Gastrocnemius medialis (tissue), 4 donors: ENCODE results near the gene CCL7. TPM values are rescaled to one million over a fixed set of nuclear protein-coding genes. Genes with fewer than 3 reads are reported as not detected.

ENCODE experiments used
- ATAC-seq, 2 donors: fragments of 150-250 bp; one replicate each; pipeline ENCODE4 v1.9.1; 2016
- DNase-seq, 2 donors: peaks; one replicate each; pipeline ENCODE4 v3.0.0-alpha.2; 2019
- H3K27ac ChIP-seq, 4 donors: fragments of 200-600 bp; sonication (generic); 1 replicate in 1 of 4; 2 replicates in 3 of 4; pipeline ENCODE4 v1.5.1; 2016 to 2018; ENCODE audit warnings: mild to moderate bottlenecking in 2 of 4, moderate library complexity in 1 of 4
- H3K27me3 ChIP-seq, 3 donors: fragments of 200-600 bp; sonication (generic) in 2 of 3; 1 replicate in 1 of 3; 2 replicates in 2 of 3; pipeline versions ENCODE4 v1.5.1 to v1.6.0; 2016 to 2019; ENCODE audit warnings: mild to moderate bottlenecking in 1 of 3, moderate library complexity in 1 of 3
- H3K36me3 ChIP-seq, 2 donors: fragments of 200-600 bp; sonication (generic) in 1 of 2; one replicate each; pipeline ENCODE4 v1.5.1; 2017 to 2018
- H3K4me1 ChIP-seq, 2 donors: fragments of 200-600 bp; sonication (generic) in 1 of 2; one replicate each; pipeline ENCODE4 v1.5.1; 2016 to 2017; ENCODE audit warnings: mild to moderate bottlenecking in 2 of 2
- H3K4me3 ChIP-seq, 4 donors: fragments of 200-600 bp; sonication (generic) in 3 of 4; 1 replicate in 1 of 4; 2 replicates in 3 of 4; pipeline ENCODE4 v1.5.1; 2016 to 2019; ENCODE audit warnings: mild to moderate bottlenecking in 2 of 4
- H3K9me3 ChIP-seq, 3 donors: fragments of 200-600 bp; sonication (generic) in 2 of 3; 1 replicate in 1 of 3; 2 replicates in 2 of 3; pipeline ENCODE4 v1.5.1; 2016 to 2019
- POLR2A ChIP-seq, 2 donors: fragments of 450-650 bp; IDR thresholded peaks; one replicate each; pipeline ENCODE4 v1.6.1; 2017; ENCODE audit warnings: antibody characterized with exemption in 2 of 2, mild to moderate bottlenecking in 2 of 2, moderate library complexity in 2 of 2
- in situ Hi-C, 4 donors: fragments of 200-750 bp; cut with MboI; loops; one replicate each; pipeline versions ENCODE4 v1.15.0 to v1.8.0; 2017; ENCODE audit warnings: low sequenced_read_pairs in 4 of 4
- intact Hi-C: fragments of 100-400 bp; cut with DNase I; formaldehyde crosslinking; loops from one replicate; pipeline ENCODE4 v1.15.1; 2023; ENCODE audit warnings: low total_unique reads
- total RNA-seq, 4 donors: library from RNA; depleted of rRNA; stranded (reverse); fragments of >200 nt; gene quantifications; one replicate each; pipeline versions ENCODE4 v1.1.0 to v1.2.3, GENCODE V29; 2016
- TF ChIP-seq, protein P1 (sequence below), 5 experiments: fragments of 450-650 bp in 3 of 5; fragments of 200-600 bp in 2 of 5; sonication (generic) in 2 of 5; IDR thresholded peaks in 4 of 5; conservative IDR thresholded peaks in 1 of 5; 1 replicate in 4 of 5; 2 replicates in 1 of 5; pipeline ENCODE4 v1.5.1; 2016 to 2019; ENCODE audit warnings: antibody characterized with exemption in 5 of 5, mild to moderate bottlenecking in 3 of 5, moderate library complexity in 3 of 5

Gene CCL7
- total RNA-seq, 4 donors from 2014 or later, result not detected

DNA sequence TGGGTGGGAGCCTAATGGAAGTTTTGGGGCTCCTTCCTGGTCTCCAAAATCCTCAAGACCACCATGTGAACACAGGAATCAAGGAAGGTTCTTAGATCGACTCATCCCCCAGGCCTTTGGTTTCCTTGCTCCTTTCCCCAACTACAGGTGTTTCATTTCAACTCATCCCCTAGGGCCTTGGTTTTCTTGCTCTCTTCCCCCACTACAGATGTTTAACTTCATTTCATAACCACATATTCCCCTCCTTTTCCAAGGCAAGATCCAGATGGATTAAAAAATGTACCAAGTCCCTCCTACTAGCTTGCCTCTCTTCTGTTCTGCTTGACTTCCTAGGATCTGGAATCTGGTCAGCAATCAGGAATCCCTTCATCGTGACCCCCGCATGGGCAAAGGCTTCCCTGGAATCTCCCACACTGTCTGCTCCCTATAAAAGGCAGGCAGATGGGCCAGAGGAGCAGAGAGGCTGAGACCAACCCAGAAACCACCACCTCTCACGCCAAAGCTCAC lies 15.3 kb downstream of the CCL7 start, which contains the start of gene CCL11:
TSS of gene CCL11 (plus strand) at position 457 of the 507 bp plus-strand sequence. CDS start 67 bp downstream, outside the sequence.
- no peak for DNase-seq
- Histone ChIP-seq H3K4me3 (no peak within 1 kb of the TSS), H3K9me3 (no peaks in the 10 kb centered on the region), H3K27ac (no peak within 1 kb of the TSS), H3K4me1 (peaks cover 0 to 3% of the 10 kb centered on the region in 2 donors), H3K36me3 (no peaks in the 10 kb centered on the region), H3K27me3 (no peaks in the 10 kb centered on the region)
- intact Hi-C loops, result no loop called here
- TF ChIP-seq, protein P1, sequence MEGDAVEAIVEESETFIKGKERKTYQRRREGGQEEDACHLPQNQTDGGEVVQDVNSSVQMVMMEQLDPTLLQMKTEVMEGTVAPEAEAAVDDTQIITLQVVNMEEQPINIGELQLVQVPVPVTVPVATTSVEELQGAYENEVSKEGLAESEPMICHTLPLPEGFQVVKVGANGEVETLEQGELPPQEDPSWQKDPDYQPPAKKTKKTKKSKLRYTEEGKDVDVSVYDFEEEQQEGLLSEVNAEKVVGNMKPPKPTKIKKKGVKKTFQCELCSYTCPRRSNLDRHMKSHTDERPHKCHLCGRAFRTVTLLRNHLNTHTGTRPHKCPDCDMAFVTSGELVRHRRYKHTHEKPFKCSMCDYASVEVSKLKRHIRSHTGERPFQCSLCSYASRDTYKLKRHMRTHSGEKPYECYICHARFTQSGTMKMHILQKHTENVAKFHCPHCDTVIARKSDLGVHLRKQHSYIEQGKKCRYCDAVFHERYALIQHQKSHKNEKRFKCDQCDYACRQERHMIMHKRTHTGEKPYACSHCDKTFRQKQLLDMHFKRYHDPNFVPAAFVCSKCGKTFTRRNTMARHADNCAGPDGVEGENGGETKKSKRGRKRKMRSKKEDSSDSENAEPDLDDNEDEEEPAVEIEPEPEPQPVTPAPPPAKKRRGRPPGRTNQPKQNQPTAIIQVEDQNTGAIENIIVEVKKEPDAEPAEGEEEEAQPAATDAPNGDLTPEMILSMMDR (IDR thresholded peaks at IDR 0.05 in 4 of 5, conservative IDR thresholded peaks at IDR 0.05 in 1 of 5), result no peak
- TF ChIP-seq POLR2A (IDR thresholded peaks at IDR 0.05), result no peak
- in situ Hi-C loops, result no loop called here
- ATAC-seq, result no peak

DNA sequence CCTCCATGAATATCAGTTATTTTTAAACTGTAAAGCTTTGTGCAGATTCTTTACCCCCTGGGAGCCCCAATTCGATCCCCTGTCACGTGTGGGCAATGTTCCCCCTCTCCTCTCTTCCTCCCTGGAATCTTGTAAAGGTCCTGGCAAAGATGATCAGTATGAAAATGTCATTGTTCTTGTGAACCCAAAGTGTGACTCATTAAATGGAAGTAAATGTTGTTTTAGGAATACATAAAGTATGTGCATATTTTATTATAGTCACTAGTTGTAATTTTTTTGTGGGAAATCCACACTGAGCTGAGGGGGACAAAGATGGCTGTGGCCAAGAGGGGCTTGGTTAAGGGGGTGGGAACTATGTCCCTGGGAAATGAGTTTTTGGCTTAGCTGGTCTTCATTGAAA lies 17.9 kb downstream of the CCL7 start:
- in situ Hi-C loops, result no loop called here
- Histone ChIP-seq H3K4me3 (no peak overlapping the region), H3K9me3 (no peaks in the 10 kb centered on the region), H3K36me3 (no peaks in the 10 kb centered on the region), H3K27me3 (no peaks in the 10 kb centered on the region), H3K4me1 (peaks cover 0 to 3% of the 10 kb centered on the region in 2 donors), H3K27ac (no peak overlapping the region)
- intact Hi-C loops, result no loop called here
- no peak for DNase-seq
- TF ChIP-seq, protein P1 (IDR thresholded peaks at IDR 0.05 in 4 of 5, conservative IDR thresholded peaks at IDR 0.05 in 1 of 5), result no peak
- no peak for ATAC-seq

DNA sequence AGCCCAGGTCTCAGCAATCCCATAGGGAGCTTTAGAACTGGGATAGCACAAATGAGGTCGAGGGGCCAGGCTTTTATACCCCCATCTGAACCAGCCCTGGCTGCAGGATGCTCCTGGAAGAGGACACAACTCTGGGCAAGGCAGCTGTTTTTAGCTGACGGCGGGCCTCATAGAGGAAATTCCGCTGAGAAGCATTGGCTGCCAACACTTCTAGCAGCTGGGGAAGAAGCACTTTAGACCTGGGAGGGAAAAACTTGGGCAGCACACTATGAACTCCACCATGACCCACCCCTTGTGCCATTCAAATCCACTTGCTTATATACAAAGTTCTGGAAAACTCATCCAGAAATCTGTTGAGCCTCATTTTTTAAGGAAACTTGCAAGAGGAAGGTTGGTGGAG lies 20.6 kb downstream of the CCL7 start:
- ATAC-seq (no peak), DNase-seq (no peak)
- no peaks in the 10 kb centered on the region for H3K4me1 ChIP-seq
- no peaks in the 10 kb centered on the region for H3K9me3 ChIP-seq
- in situ Hi-C loops, result no loop called here
- no peak for TF ChIP-seq POLR2A (IDR thresholded peaks at IDR 0.05)
- TF ChIP-seq, protein P1 (IDR thresholded peaks at IDR 0.05 in 4 of 5, conservative IDR thresholded peaks at IDR 0.05 in 1 of 5), result no peak
- H3K4me3 ChIP-seq, result no peak overlapping the region
- H3K36me3 ChIP-seq, result no peaks in the 10 kb centered on the region
- H3K27ac ChIP-seq, result no peak overlapping the region
- H3K27me3 ChIP-seq, result no peaks in the 10 kb centered on the region
- intact Hi-C loops, result no loop called here

DNA sequence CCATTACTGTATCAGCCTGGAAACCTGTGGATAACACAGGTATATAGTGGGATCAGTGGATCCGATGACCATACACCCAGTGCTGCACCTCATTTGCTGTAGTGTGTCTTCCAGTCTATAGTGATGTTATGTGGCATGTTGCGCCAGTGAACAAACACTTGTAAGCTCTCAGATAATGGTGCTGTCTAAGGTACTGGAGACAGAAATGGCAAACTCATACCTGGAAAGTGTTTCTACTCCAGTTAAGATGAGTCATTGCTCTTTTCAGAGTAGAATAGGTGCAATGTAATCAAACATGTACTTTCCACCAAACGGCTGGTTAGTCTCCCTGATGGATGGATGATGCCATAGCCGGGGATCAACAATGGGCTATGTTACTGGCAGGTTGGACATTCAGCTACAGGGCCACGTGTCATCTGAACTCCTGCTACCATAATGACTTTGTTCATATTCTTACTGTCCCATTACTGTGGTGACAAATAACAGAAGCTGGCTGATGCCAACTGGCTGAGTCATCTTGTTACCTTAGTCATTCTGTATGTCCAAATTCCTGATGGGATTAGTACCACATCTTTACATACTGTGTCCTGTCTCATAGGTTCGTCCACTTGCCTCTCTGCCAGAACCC lies 21.8 kb downstream of the CCL7 start:
- no peak overlapping the region for H3K4me3 ChIP-seq
- no peaks in the 10 kb centered on the region for H3K9me3 ChIP-seq
- no peak overlapping the region for H3K27ac ChIP-seq
- intact Hi-C loops (no loop called here), in situ Hi-C loops (no loop called here)
- no peaks in the 10 kb centered on the region for H3K36me3 ChIP-seq
- no peaks in the 10 kb centered on the region for H3K4me1 ChIP-seq
- DNase-seq, result no peak
- H3K27me3 ChIP-seq, result no peaks in the 10 kb centered on the region
- TF ChIP-seq POLR2A (IDR thresholded peaks at IDR 0.05), result no peak
- TF ChIP-seq, protein P1 (IDR thresholded peaks at IDR 0.05 in 4 of 5, conservative IDR thresholded peaks at IDR 0.05 in 1 of 5), result no peak
- ATAC-seq, result no peak
